ENCODE data around the gene SARDH. TPM values are rescaled to one million over a fixed set of nuclear protein-coding genes. Genes with fewer than 3 reads are reported as not detected.

Gene SARDH
- total RNA-seq, 4 donors from 2014 or later, result 0.39 to 2.9 (median 0.59) TPM

- no peak for TF ChIP-seq CTCF (IDR thresholded peaks at IDR 0.05 in 4 of 5, conservative IDR thresholded peaks at IDR 0.05 in 1 of 5)
- TF ChIP-seq POLR2A (IDR thresholded peaks at IDR 0.05), result no peak
- Histone ChIP-seq H3K27ac (no peak overlapping the region), H3K4me1 (peaks cover 0 to 3% of the 10 kb centered on the region in 2 donors), H3K36me3 (no peaks in the 10 kb centered on the region), H3K4me3 (no peak overlapping the region), H3K9me3 (no peaks in the 10 kb centered on the region), H3K27me3 (peaks cover 0 to 4% (median 0%) of the 10 kb centered on the region in 3 donors)
- ATAC-seq, result no peak
- intact Hi-C loops (cut with DNase I; ENCODE audit: low total_unique reads), result no loop called here
- no peak for DNase-seq
- in situ Hi-C loops (cut with MboI; ENCODE audit: low sequenced_read_pairs in 4 of 4), result no loop called here
These were observed 64.1 kb downstream of the SARDH start for GRCh38 chr9:133674091-133674490.

- intact Hi-C loops (cut with DNase I; ENCODE audit: low total_unique reads) (no loop called here), in situ Hi-C loops (cut with MboI; ENCODE audit: low sequenced_read_pairs in 4 of 4) (no loop called here)
- ATAC-seq (no peak), DNase-seq (no peak)
- no peak overlapping the region for H3K4me3 ChIP-seq
- H3K27ac ChIP-seq, result no peak overlapping the region
- no peak for TF ChIP-seq CTCF (IDR thresholded peaks at IDR 0.05 in 4 of 5, conservative IDR thresholded peaks at IDR 0.05 in 1 of 5)
- no peak for TF ChIP-seq POLR2A (IDR thresholded peaks at IDR 0.05)
- no peaks in the 10 kb centered on the region for H3K4me1 ChIP-seq
- H3K9me3 ChIP-seq, result no peaks in the 10 kb centered on the region
- no peaks in the 10 kb centered on the region for H3K36me3 ChIP-seq
- H3K27me3 ChIP-seq, result peaks cover 0 to 4% (median 0%) of the 10 kb centered on the region in 3 donors
These were observed 64.9 kb downstream of the SARDH start for GRCh38 chr9:133673258-133673655.

- no peak for DNase-seq
- ATAC-seq, result no peak
- Histone ChIP-seq H3K9me3 (no peaks in the 10 kb centered on the region), H3K27ac (no peak overlapping the region), H3K4me3 (no peak overlapping the region), H3K27me3 (peaks cover 0 to 4% (median 0%) of the 10 kb centered on the region in 3 donors), H3K4me1 (no peaks in the 10 kb centered on the region), H3K36me3 (no peaks in the 10 kb centered on the region)
- in situ Hi-C loops (cut with MboI; ENCODE audit: low sequenced_read_pairs in 4 of 4), result no loop called here
- intact Hi-C loops (cut with DNase I; ENCODE audit: low total_unique reads), result no loop called here
- no peak for TF ChIP-seq POLR2A (IDR thresholded peaks at IDR 0.05)
- TF ChIP-seq CTCF (IDR thresholded peaks at IDR 0.05 in 4 of 5, conservative IDR thresholded peaks at IDR 0.05 in 1 of 5), result no peak
These were observed 65.5 kb downstream of the SARDH start for GRCh38 chr9:133672503-133673257.

- Histone ChIP-seq H3K36me3 (no peaks in the 10 kb centered on the region), H3K4me3 (no peak overlapping the region), H3K9me3 (no peaks in the 10 kb centered on the region), H3K4me1 (no peaks in the 10 kb centered on the region), H3K27ac (no peak overlapping the region), H3K27me3 (peaks cover 0 to 4% (median 0%) of the 10 kb centered on the region in 3 donors)
- ATAC-seq, result no peak
- TF ChIP-seq CTCF (IDR thresholded peaks at IDR 0.05 in 4 of 5, conservative IDR thresholded peaks at IDR 0.05 in 1 of 5), result no peak
- no peak for TF ChIP-seq POLR2A (IDR thresholded peaks at IDR 0.05)
- intact Hi-C loops (cut with DNase I; ENCODE audit: low total_unique reads) (no loop called here), in situ Hi-C loops (cut with MboI; ENCODE audit: low sequenced_read_pairs in 4 of 4) (no loop called here)
- DNase-seq, result no peak
These were observed 66.8 kb downstream of the SARDH start for GRCh38 chr9:133671371-133671770.
